Nephron (organoid): Measurements from ENCODE around the gene RNASE8.
A peak's percentile ranks its signal among the peaks of the same experiment; 100 is the strongest.

Experiments
- H3K27ac Mint-ChIP-seq, 3 experiments: 2 replicates each; pipeline ENCODE4 v1.8.0; 2020; ENCODE audit warnings: mixed read lengths in 3 of 3, mild to moderate bottlenecking in 2 of 3, moderate library complexity in 1 of 3
- H3K27me3 Mint-ChIP-seq: 2 replicates; pipeline ENCODE4 v1.8.0; 2021; ENCODE audit warnings: low read depth, mild to moderate bottlenecking, moderate library complexity, mixed read lengths
- H3K36me3 Mint-ChIP-seq: 2 replicates; pipeline ENCODE4 v1.8.0; 2020; ENCODE audit warnings: low read depth, mixed read lengths
- H3K4me1 Mint-ChIP-seq: 2 replicates; pipeline ENCODE4 v1.8.0; 2020; ENCODE audit warnings: mixed read lengths
- H3K4me3 Mint-ChIP-seq, 3 experiments: 2 replicates each; pipeline ENCODE4 v1.8.0; 2020; ENCODE audit warnings: mild to moderate bottlenecking in 3 of 3, mixed read lengths in 3 of 3, moderate library complexity in 2 of 3
- H3K9me3 Mint-ChIP-seq: 2 replicates; pipeline ENCODE4 v1.8.0; 2020; ENCODE audit warnings: mixed read lengths
- CTCF ChIP-seq, 3 experiments: fragments of 200-600 bp; sonication (generic); IDR thresholded peaks; one replicate each; pipeline ENCODE4 v1.5.0; 2021; ENCODE audit warnings: antibody characterized with exemption in 3 of 3; ENCODE audit not compliant: unreplicated experiment in 3 of 3

RNASE8 gene

GRCh38 chr14:21097636-21098075, 40.0 kb downstream of the RNASE8 start:
- Mint-ChIP-seq H3K4me3 (peak overlapping the region; percentile 89 to 94 (median 94)), H3K4me1 (peaks cover 71% of the 10 kb centered on the region), H3K27ac (peak overlapping the region; percentile 81 to 90 (median 84)), H3K9me3 (no peaks in the 10 kb centered on the region), H3K36me3 (no peaks in the 10 kb centered on the region), H3K27me3 (no peaks in the 10 kb centered on the region)
- TF ChIP-seq CTCF (IDR thresholded peaks at IDR 0.05; ENCODE audit: unreplicated experiment in 3 of 3), result no peak

GRCh38 chr14:21098076-21098891, 40.7 kb downstream of the RNASE8 start, which contains the start of gene ZNF219:
ZNF219 (minus strand) TSS chr14:21098655; CDS start chr14:21093591, 5,064 bp downstream.
- H3K36me3 Mint-ChIP-seq, result no peaks in the 10 kb centered on the region
- TF ChIP-seq CTCF (IDR thresholded peaks at IDR 0.05; ENCODE audit: unreplicated experiment in 3 of 3), result no peak
- H3K9me3 Mint-ChIP-seq, result no peaks in the 10 kb centered on the region
- H3K27me3 Mint-ChIP-seq, result no peaks in the 10 kb centered on the region
- peak within 1 kb of the TSS; percentile 89 to 94 (median 94) for H3K4me3 Mint-ChIP-seq
- H3K27ac Mint-ChIP-seq, result peak within 1 kb of the TSS; percentile 94 to 97 (median 95)
- H3K4me1 Mint-ChIP-seq, result peaks cover 69% of the 10 kb centered on the region

GRCh38 chr14:21098892-21099595, 41.4 kb downstream of the RNASE8 start:
- no peaks in the 10 kb centered on the region for H3K36me3 Mint-ChIP-seq
- no peaks in the 10 kb centered on the region for H3K9me3 Mint-ChIP-seq
- H3K27ac Mint-ChIP-seq, result peak overlapping the region; percentile 94 to 97 (median 95)
- no peaks in the 10 kb centered on the region for H3K27me3 Mint-ChIP-seq
- no peak for TF ChIP-seq CTCF (IDR thresholded peaks at IDR 0.05; ENCODE audit: unreplicated experiment in 3 of 3)
- peaks cover 65% of the 10 kb centered on the region for H3K4me1 Mint-ChIP-seq
- H3K4me3 Mint-ChIP-seq, result peak overlapping the region; percentile 85 to 93 (median 88)

DNA sequence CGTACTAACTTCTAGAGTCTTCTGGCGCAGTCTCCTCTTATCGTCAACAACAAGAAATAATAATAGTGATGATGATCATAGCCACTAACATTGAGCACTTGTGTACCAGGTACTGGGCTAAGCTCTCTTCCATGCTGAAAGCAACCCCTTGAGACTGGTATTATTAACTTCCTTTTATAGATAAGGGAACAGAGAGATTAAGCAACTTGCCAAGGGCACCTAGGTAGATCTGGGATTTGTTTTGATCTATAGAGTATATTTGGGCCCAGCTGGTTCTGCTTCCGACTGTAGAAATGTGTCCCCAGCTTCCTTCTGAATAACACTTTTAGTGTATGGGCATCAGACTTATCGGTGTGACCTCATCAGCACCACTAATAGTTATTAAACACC, 42.0 kb downstream of the RNASE8 start:
- no peaks in the 10 kb centered on the region for H3K27me3 Mint-ChIP-seq
- H3K36me3 Mint-ChIP-seq, result no peaks in the 10 kb centered on the region
- TF ChIP-seq CTCF (IDR thresholded peaks at IDR 0.05; ENCODE audit: unreplicated experiment in 3 of 3), result no peak
- H3K9me3 Mint-ChIP-seq, result no peaks in the 10 kb centered on the region
- peak overlapping the region; percentile 85 to 93 (median 88) for H3K4me3 Mint-ChIP-seq
- H3K27ac Mint-ChIP-seq, result peak overlapping the region; percentile 94 to 97 (median 95)
- peaks cover 63% of the 10 kb centered on the region for H3K4me1 Mint-ChIP-seq

DNA sequence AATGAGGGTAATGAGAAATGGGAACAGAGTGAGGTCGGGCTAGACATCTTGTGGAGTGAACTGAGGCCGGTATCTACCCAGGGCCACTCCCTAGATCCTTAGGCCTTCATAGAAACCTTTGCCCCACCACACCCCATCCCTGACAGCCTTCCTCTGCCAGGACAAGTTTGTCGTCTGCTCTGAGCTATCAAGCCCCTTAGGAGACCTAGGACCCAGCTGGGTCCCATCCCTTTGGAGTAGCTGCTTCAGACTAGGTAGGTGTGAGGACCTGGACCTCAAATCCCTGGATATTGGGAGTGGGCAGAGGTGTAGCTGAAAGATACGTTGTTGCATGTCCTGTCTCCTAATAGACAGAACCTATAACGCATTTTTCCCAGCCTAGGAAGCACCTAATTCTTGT, 43.3 kb downstream of the RNASE8 start, which contains the start of gene TMEM253:
TMEM253 (plus strand) TSS at position 136 of the 400 bp plus-strand sequence. CDS start 278 bp downstream, outside the sequence.
- H3K27ac Mint-ChIP-seq, result peak within 1 kb of the TSS; percentile 94 to 97 (median 95)
- peak within 1 kb of the TSS; percentile 85 to 93 (median 88) for H3K4me3 Mint-ChIP-seq
- peaks cover 55% of the 10 kb centered on the region for H3K4me1 Mint-ChIP-seq
- no peaks in the 10 kb centered on the region for H3K9me3 Mint-ChIP-seq
- TF ChIP-seq CTCF (IDR thresholded peaks at IDR 0.05; ENCODE audit: unreplicated experiment in 3 of 3), result no peak
- H3K27me3 Mint-ChIP-seq, result no peaks in the 10 kb centered on the region
- H3K36me3 Mint-ChIP-seq, result no peaks in the 10 kb centered on the region
